Measurements from ENCODE around the gene GNAT1.

GNAT1 gene

GRCh38 chr3:50190936-50191660 is at the start of gene GNAT1:
GNAT1 (plus strand) TSS chr3:50191610; CDS start chr3:50191726, 116 bp downstream.
- DNase-seq (ENCODE audit: extremely low read depth in 1 of 2, low read depth in 1 of 2), result no peak

- DNase-seq (ENCODE audit: extremely low read depth in 1 of 2, low read depth in 1 of 2), result no peak
Observed at GRCh38 chr3:50146316-50146901, 45.0 kb upstream of the GNAT1 start.

GRCh38 chr3:50147016-50147415 is 44.4 kb upstream of the GNAT1 start:
- DNase-seq (ENCODE audit: extremely low read depth in 1 of 2, low read depth in 1 of 2), result no peak

GRCh38 chr3:50147447-50147846 is 44.0 kb upstream of the GNAT1 start:
- DNase-seq (ENCODE audit: extremely low read depth in 1 of 2, low read depth in 1 of 2), result no peak

- DNase-seq (ENCODE audit: extremely low read depth in 1 of 2, low read depth in 1 of 2), result no peak
Observed at GRCh38 chr3:50147861-50148260, 43.5 kb upstream of the GNAT1 start.

- DNase-seq (ENCODE audit: extremely low read depth in 1 of 2, low read depth in 1 of 2), result no peak
Observed at GRCh38 chr3:50150404-50150750, 41.0 kb upstream of the GNAT1 start.

- no peak for DNase-seq (ENCODE audit: extremely low read depth in 1 of 2, low read depth in 1 of 2)
Observed at GRCh38 chr3:50150863-50151686, 40.3 kb upstream of the GNAT1 start.

- DNase-seq (ENCODE audit: extremely low read depth in 1 of 2, low read depth in 1 of 2), result no peak
Observed at GRCh38 chr3:50151728-50152127, 39.7 kb upstream of the GNAT1 start.

- no peak for DNase-seq (ENCODE audit: extremely low read depth in 1 of 2, low read depth in 1 of 2)
Observed at GRCh38 chr3:50153782-50154475, 37.5 kb upstream of the GNAT1 start.

GRCh38 chr3:50154476-50154839 is 37.0 kb upstream of the GNAT1 start:
- DNase-seq (ENCODE audit: extremely low read depth in 1 of 2, low read depth in 1 of 2), result no peak

GRCh38 chr3:50154840-50155490 is 36.4 kb upstream of the GNAT1 start, which contains the start of gene SEMA3F:
SEMA3F (plus strand) TSS chr3:50155324; CDS start chr3:50159623, 4,299 bp downstream.
- DNase-seq (ENCODE audit: extremely low read depth in 1 of 2, low read depth in 1 of 2), result peak; percentile 7 to 32

- no peak for DNase-seq (ENCODE audit: extremely low read depth in 1 of 2, low read depth in 1 of 2)
Observed at GRCh38 chr3:50155491-50155878, 35.9 kb upstream of the GNAT1 start.

- DNase-seq (ENCODE audit: extremely low read depth in 1 of 2, low read depth in 1 of 2), result no peak
Observed at GRCh38 chr3:50155891-50156290, 35.5 kb upstream of the GNAT1 start.

- DNase-seq (ENCODE audit: extremely low read depth in 1 of 2, low read depth in 1 of 2), result no peak
Observed at GRCh38 chr3:50156549-50157493, 34.6 kb upstream of the GNAT1 start.

GRCh38 chr3:50157827-50158529 is 33.4 kb upstream of the GNAT1 start:
- no peak for DNase-seq (ENCODE audit: extremely low read depth in 1 of 2, low read depth in 1 of 2)

- no peak for DNase-seq (ENCODE audit: extremely low read depth in 1 of 2, low read depth in 1 of 2)
Observed at GRCh38 chr3:50158530-50159146, 32.8 kb upstream of the GNAT1 start.

- DNase-seq (ENCODE audit: extremely low read depth in 1 of 2, low read depth in 1 of 2), result no peak
Observed at GRCh38 chr3:50160561-50160983, 30.8 kb upstream of the GNAT1 start.

GRCh38 chr3:50161320-50161719 is 30.1 kb upstream of the GNAT1 start:
- no peak for DNase-seq (ENCODE audit: extremely low read depth in 1 of 2, low read depth in 1 of 2)
